ENCODE measurements around the gene ADRB1. TPM values are rescaled to one million over a fixed set of nuclear protein-coding genes. Genes with fewer than 3 reads are reported as not detected.

ADRB1 gene
- total and polyA plus RNA-seq, 2 experiments from 2014 or later = 0.23 to 0.24 TPM

- TF ChIP-seq ZNF462 (CRISPR knock-in tag; IDR thresholded peaks at IDR 0.05) (no peak), NANOG (IDR thresholded peaks at IDR 0.05; ENCODE audit: borderline replicate concordance) (no peak), CTCF (conservative IDR thresholded peaks at IDR 0.05; ENCODE audit: low read depth in 2 of 2) (no peak), POLR2AphosphoS5 (IDR thresholded peaks at IDR 0.05; ENCODE audit: low read depth) (no peak), EZH2 (IDR thresholded peaks at IDR 0.05; ENCODE audit: low read depth, unreplicated experiment) (no peak)
- TF ChIP-seq, protein P1, sequence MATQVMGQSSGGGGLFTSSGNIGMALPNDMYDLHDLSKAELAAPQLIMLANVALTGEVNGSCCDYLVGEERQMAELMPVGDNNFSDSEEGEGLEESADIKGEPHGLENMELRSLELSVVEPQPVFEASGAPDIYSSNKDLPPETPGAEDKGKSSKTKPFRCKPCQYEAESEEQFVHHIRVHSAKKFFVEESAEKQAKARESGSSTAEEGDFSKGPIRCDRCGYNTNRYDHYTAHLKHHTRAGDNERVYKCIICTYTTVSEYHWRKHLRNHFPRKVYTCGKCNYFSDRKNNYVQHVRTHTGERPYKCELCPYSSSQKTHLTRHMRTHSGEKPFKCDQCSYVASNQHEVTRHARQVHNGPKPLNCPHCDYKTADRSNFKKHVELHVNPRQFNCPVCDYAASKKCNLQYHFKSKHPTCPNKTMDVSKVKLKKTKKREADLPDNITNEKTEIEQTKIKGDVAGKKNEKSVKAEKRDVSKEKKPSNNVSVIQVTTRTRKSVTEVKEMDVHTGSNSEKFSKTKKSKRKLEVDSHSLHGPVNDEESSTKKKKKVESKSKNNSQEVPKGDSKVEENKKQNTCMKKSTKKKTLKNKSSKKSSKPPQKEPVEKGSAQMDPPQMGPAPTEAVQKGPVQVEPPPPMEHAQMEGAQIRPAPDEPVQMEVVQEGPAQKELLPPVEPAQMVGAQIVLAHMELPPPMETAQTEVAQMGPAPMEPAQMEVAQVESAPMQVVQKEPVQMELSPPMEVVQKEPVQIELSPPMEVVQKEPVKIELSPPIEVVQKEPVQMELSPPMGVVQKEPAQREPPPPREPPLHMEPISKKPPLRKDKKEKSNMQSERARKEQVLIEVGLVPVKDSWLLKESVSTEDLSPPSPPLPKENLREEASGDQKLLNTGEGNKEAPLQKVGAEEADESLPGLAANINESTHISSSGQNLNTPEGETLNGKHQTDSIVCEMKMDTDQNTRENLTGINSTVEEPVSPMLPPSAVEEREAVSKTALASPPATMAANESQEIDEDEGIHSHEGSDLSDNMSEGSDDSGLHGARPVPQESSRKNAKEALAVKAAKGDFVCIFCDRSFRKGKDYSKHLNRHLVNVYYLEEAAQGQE (IDR thresholded peaks at IDR 0.05; ENCODE audit: unreplicated experiment) = no peak
These were observed 44.1 kb upstream of the ADRB1 start (continued) for GRCh38 chr10:113999531-113999930.
